K562 (cell line): ENCODE data around the gene MRPS24. TPM values are rescaled to one million over a fixed set of nuclear protein-coding genes. Genes with fewer than 3 reads are reported as not detected.
A peak's percentile ranks its signal among the peaks of the same experiment; 100 is the strongest.
"Not testable (repeated sequence)": the region's sequence is repeated elsewhere in the genome, so short reads cannot be mapped to it uniquely, and the experiment has no call there.

Experiments
- ATAC-seq: fragments of 200-7000 bp; cut with Tn5 transposase; 3 replicates; pipeline ENCODE4 v1.9.1; 2020; ENCODE audit warnings: moderate library complexity
- BruUV-seq: library from RNA; stranded (reverse); fragments of 400-500 nt; replicated peaks from 2 replicates; lab custom pipeline; 2021; lab: Mats Ljungman, UMichigan
- CTCF ChIA-PET: fragments of 300-600 bp; formaldehyde crosslinking; extraction: SDS; loops from one replicate; lab custom pipeline; 2021; ENCODE audit warnings: low intra/inter-chr PET ratio; lab: Yijun Ruan, JAX
- POLR2A ChIA-PET: fragments of 300-600, 350-650 bp; sonication (Branson Sonifier 250); formaldehyde crosslinking; extraction: SDS; loops from one replicate; lab custom pipeline; 2021; ENCODE audit warnings: antibody characterized with exemption, inconsistent platforms; lab: Yijun Ruan, JAX
- DNase-seq, 4 experiments: peaks; one replicate each; pipeline versions ENCODE4 v3.0.0 to v3.0.0-alpha.2; 2011 to 2018; ENCODE audit warnings: low spot score in 3 of 4, mixed read lengths in 3 of 4; ENCODE audit errors: extremely low read depth in 1 of 4
- FAIRE-seq: peaks from 2 replicates; lab custom pipeline; 2011; peaks lifted over from hg19 to GRCh38; lab: Jason Lieb, UNC
- H2AFZ ChIP-seq: 2 replicates; pipeline ENCODE4 v1.6.0; 2011; ENCODE audit warnings: low read depth, low read length, control low read depth, inconsistent platforms
- H3K27ac ChIP-seq: fragments of 200-600 bp; 3 replicates; pipeline ENCODE4 v1.8.0; 2011; ENCODE audit warnings: low read depth, mild to moderate bottlenecking, control low read depth, inconsistent platforms, low read length, moderate library complexity, mixed read lengths; ENCODE audit errors: extremely low read depth
- H3K27me3 ChIP-seq, 2 experiments: fragments of 300-600 bp in 1 of 2; 2 replicates in 1 of 2; 3 replicates in 1 of 2; pipeline versions ENCODE4 v1.6.0 to v1.8.0; 2011; ENCODE audit warnings: inconsistent platforms in 2 of 2, low read length in 2 of 2, mild to moderate bottlenecking in 1 of 2, mixed read lengths in 1 of 2, moderate library complexity in 1 of 2; ENCODE audit not compliant: control insufficient read depth in 2 of 2, insufficient read depth in 2 of 2
- H3K36me3 ChIP-seq: fragments of 300-600 bp; 3 replicates; pipeline ENCODE4 v1.8.0; 2011; ENCODE audit warnings: mild to moderate bottlenecking, low read length, inconsistent platforms; ENCODE audit not compliant: control insufficient read depth, insufficient read depth
- H3K4me1 ChIP-seq, 2 experiments: fragments of 200-600 bp in 1 of 2; replicated peaks in 1 of 2; 2 replicates in 1 of 2; 3 replicates in 1 of 2; pipeline versions ENCODE4 v1.5.1 to v1.8.0; 2011; ENCODE audit warnings: inconsistent platforms in 2 of 2, low read length in 2 of 2, mild to moderate bottlenecking in 1 of 2, mixed read lengths in 1 of 2, moderate library complexity in 1 of 2; ENCODE audit not compliant: control insufficient read depth in 2 of 2, insufficient read depth in 2 of 2
- H3K4me2 ChIP-seq: 2 replicates; pipeline ENCODE4 v1.6.1; 2011; ENCODE audit warnings: low read length, control low read depth, inconsistent platforms, mixed read lengths; ENCODE audit not compliant: insufficient read depth
- H3K4me3 ChIP-seq: fragments of 200-600 bp; sonication (generic), shearing (Covaris generic); 2 replicates; pipeline ENCODE4 v1.5.1; 2016; ENCODE audit warnings: control low read depth, inconsistent platforms
- H3K79me2 ChIP-seq: fragments of 200-600 bp; 3 replicates; pipeline ENCODE4 v1.8.0; 2011; ENCODE audit warnings: low read length, inconsistent platforms; ENCODE audit not compliant: control insufficient read depth, insufficient read depth
- H3K9ac ChIP-seq, 2 experiments: 2 replicates each; pipeline versions ENCODE4 v1.6.0 to v1.6.1; 2011; ENCODE audit warnings: low read depth in 2 of 2, low read length in 2 of 2, control low read depth in 1 of 2, inconsistent platforms in 1 of 2, mild to moderate bottlenecking in 1 of 2, mixed read lengths in 1 of 2; ENCODE audit not compliant: insufficient read depth in 1 of 2
- H3K9me1 ChIP-seq: one replicate; pipeline ENCODE4 v1.6.0; 2011; ENCODE audit warnings: inconsistent platforms, mild to moderate bottlenecking, low read length, moderate library complexity; ENCODE audit not compliant: control insufficient read depth, insufficient read depth
- H3K9me3 ChIP-seq: replicated peaks from 2 replicates; pipeline ENCODE4 v1.5.1; 2011; ENCODE audit warnings: low read depth, low read length, inconsistent platforms; ENCODE audit not compliant: control insufficient read depth, insufficient read depth
- H4K20me1 ChIP-seq: replicated peaks from 2 replicates; pipeline ENCODE4 v1.6.1; 2011; ENCODE audit warnings: low read length, inconsistent platforms, mixed read lengths; ENCODE audit not compliant: control insufficient read depth, insufficient read depth
- FUS ChIP-seq: fragments of 200-400 bp; formaldehyde crosslinking; optimal IDR thresholded peaks from 2 replicates; pipeline ENCODE3; 2017; ENCODE audit warnings: low read depth, low read length
- ZNF561 ChIP-seq: fragments of 450-650 bp; formaldehyde crosslinking; conservative IDR thresholded peaks from 2 replicates; pipeline ENCODE4 v1.4.0; 2020; ENCODE audit warnings: mild to moderate bottlenecking, moderate library complexity
- WGBS: fragments of 100-300 bp; shearing (Covaris generic); methylation state at CpG from one replicate; pipeline ENCODE4 v1.1.6; 2016; ENCODE audit warnings: low coverage, mixed read lengths; ENCODE audit not compliant: insufficient coverage; ENCODE audit errors: missing lambda C conversion rate; 5-methylcytosine and 5-hydroxymethylcytosine counted together
- in situ Hi-C: fragments of 300-500 bp; cut with MboI; formaldehyde crosslinking; loops from 4 replicates; pipeline ENCODE4 v1.15.0; 2018; ENCODE audit warnings: inconsistent platforms, mixed read lengths
- intact Hi-C: fragments of 100-400 bp; cut with micrococcal nuclease; formaldehyde crosslinking; loops from 2 replicates; pipeline ENCODE4 v1.14.2; 2022
- polyA plus RNA-seq, 8 experiments: library from polyadenylated mRNA; depleted of rRNA in 4 of 8; stranded (reverse) in 5 of 8; unstranded in 3 of 8; fragments of >200 nt; fragmentation: Nextera tagmentation in 2 of 8; fragmentation: Illumina TruSeq in 1 of 8; extraction: Ambion mirVana in 2 of 8; extraction: Trizol in 1 of 8; gene quantifications; 2 replicates each; pipeline versions ENCODE4 v1.2.1 to v1.2.3, GENCODE V29; 2011 to 2014; ENCODE audit warnings: inconsistent platforms in 1 of 8, missing spikeins in 1 of 8
- total RNA-seq, 7 experiments: library from RNA; depleted of rRNA in 6 of 7; stranded (reverse); fragments of >200 nt in 6 of 7; fragmentation: Illumina TruSeq in 2 of 7; extraction: Trizol in 2 of 7; gene quantifications; 2 replicates each; pipeline versions ENCODE4 v1.2.1 to v1.2.3, GENCODE V29; 2011 to 2021; ENCODE audit warnings: low replicate concordance in 1 of 7
- TF ChIP-seq, protein P1 (sequence below), 2 experiments: fragments of 450-650 bp in 1 of 2; sonication (generic) in 1 of 2; formaldehyde crosslinking in 1 of 2; IDR thresholded peaks in 1 of 2; conservative IDR thresholded peaks in 1 of 2; 2 replicates each; pipeline versions ENCODE4 v1.6.1 to v1.8.1; 2016 to 2023; ENCODE audit warnings: mild to moderate bottlenecking in 2 of 2, moderate library complexity in 2 of 2, inconsistent platforms in 1 of 2, missing genetic modification reagents in 1 of 2
- TF ChIP-seq, protein P2 (sequence below): sonication (generic); formaldehyde crosslinking; IDR thresholded peaks from 2 replicates; pipeline ENCODE4 v1.9.0; 2022; ENCODE audit warnings: mild to moderate bottlenecking, missing genetic modification reagents

Gene MRPS24
- total and polyA plus RNA-seq, 9 of the 15 experiments (the other 6 are each of a cell fraction or from before 2014, with no cell fraction given): 51.4 to 214 (median 169) TPM

DNA sequence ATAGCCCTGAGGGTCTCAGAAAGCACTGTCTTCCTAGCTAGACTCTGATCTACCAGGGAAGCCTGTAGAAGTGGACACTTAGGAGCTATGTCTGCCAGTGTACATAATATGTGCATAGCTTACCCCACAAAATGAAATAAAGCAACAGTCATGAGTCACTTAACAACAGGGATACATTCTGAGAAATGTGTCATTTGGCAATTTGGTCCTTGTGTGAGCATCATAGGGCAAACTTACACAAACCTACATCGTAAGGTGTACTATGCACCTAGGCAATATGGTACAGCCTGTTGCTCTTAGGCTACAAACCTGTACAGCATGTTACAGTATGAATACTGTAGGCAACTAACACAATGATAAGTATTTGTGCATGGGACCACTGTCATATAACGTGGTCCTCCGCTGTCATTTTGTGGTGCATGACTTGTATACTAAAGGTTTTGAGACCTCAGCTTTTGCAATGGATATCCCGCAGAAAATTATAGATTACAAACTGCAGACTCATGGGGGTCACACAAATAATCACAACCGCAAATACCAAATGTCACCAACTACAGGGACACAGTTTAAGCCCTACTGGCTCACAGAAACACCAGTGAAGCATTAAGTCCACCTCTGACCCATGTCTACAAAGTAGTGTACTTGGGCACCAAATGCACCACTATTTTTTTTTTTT is 35.4 kb upstream of the MRPS24 start (continued):
- TF ChIP-seq ZNF561 (CRISPR knock-in tag) (no peak), FUS (no peak)

DNA sequence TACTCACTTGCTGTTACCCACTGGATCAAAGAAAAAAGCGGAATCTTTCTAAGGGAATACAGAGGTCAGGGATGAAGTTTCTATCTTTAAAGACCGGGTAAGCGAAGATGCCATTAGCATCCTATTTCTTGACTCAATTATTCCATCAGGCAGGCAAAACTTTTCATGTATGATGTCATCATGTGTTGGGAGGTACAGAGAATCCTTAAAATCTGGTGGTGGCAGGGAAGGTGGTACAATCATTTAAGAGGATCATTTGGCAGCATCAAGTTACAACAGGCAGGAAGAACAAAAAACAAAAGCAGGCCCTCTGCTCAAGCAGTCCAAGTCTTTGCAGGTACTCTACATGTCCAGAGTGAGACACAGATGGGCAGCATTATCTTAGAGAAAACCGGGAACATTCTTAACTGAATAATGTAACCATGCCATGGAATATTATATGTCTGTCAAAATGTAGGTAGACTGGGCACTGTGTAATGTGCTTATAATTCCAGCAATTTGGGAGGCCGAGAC is 33.3 kb upstream of the MRPS24 start:
- no peak overlapping the region for H2AFZ ChIP-seq
- POLR2A ChIA-PET: no interaction called here
- CTCF ChIA-PET: no interaction called here
- FAIRE-seq (no peak), DNase-seq (no peak), ATAC-seq (no peak)
- no peaks in the 10 kb centered on the region for H3K9me1 ChIP-seq
- no TSS peak for BruUV-seq
- in situ Hi-C loops (no loop called here), intact Hi-C loops (no loop called here)
- no peaks in the 10 kb centered on the region for H3K27me3 ChIP-seq
- H3K9me3 ChIP-seq: no peaks in the 10 kb centered on the region
- H3K27ac ChIP-seq: no peak overlapping the region
- TF ChIP-seq, protein P1, sequence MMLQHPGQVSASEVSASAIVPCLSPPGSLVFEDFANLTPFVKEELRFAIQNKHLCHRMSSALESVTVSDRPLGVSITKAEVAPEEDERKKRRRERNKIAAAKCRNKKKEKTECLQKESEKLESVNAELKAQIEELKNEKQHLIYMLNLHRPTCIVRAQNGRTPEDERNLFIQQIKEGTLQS (IDR thresholded peaks at IDR 0.05): peak; percentile 67
- TF ChIP-seq, protein P1 (CRISPR knock-in tag; conservative IDR thresholded peaks at IDR 0.05): no peak
- TF ChIP-seq, protein P2, sequence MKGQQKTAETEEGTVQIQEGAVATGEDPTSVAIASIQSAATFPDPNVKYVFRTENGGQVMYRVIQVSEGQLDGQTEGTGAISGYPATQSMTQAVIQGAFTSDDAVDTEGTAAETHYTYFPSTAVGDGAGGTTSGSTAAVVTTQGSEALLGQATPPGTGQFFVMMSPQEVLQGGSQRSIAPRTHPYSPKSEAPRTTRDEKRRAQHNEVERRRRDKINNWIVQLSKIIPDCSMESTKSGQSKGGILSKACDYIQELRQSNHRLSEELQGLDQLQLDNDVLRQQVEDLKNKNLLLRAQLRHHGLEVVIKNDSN (CRISPR knock-in tag): no peak
- 73% methylated on average over 5 of the region's 5 CpGs for WGBS
- H3K9ac ChIP-seq: no peak overlapping the region
- peaks cover 69% of the 10 kb centered on the region for H3K79me2 ChIP-seq
- H3K4me2 ChIP-seq: no peak overlapping the region
- no peak overlapping the region for H3K4me3 ChIP-seq
- peaks cover 34% of the 10 kb centered on the region; the same call in 1 of the 2 replicates for H4K20me1 ChIP-seq
- H3K36me3 ChIP-seq: peaks cover 11% of the 10 kb centered on the region; the same call in 2 of the 3 replicates
- peaks cover 15 to 26% of the 10 kb centered on the region in 2 experiments for H3K4me1 ChIP-seq

DNA sequence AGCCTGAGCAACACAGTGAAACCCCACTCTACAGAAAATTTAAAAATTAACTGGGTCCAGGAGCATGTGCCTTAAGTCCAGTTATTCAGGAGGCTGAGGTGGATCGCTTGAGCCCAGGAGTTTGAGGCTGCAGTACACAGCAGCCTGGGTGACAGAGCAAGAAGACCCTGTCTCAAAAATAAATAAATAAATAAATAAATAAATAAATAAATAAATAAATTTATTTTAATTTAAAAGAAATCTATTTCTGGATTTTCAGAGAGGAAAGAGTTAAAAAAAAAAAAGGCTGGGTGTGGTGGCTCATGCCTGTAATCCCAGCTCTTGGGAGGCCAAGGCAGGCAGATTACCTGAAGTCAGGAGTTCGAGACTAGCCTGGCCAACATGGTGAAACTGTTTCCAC is 29.3 kb upstream of the MRPS24 start:
- H3K36me3 ChIP-seq: peaks cover 11% of the 10 kb centered on the region; the same call in 1 of the 3 replicates
- FAIRE-seq, DNase-seq, H3K9me3 ChIP-seq, BruUV-seq, H3K4me2 ChIP-seq, intact Hi-C loops, ATAC-seq, H3K4me1 ChIP-seq, CTCF ChIA-PET, H3K9ac ChIP-seq, H3K27ac ChIP-seq, H3K27me3 ChIP-seq, in situ Hi-C loops, H3K9me1 ChIP-seq, H2AFZ ChIP-seq, H3K4me3 ChIP-seq: not testable (repeated sequence)
- POLR2A ChIA-PET: interaction anchor here (1.6 kb wide), 1 partner anchor 8 kb away, joined by 6 read pairs; no protein-coding TSS in a partner anchor
- peaks cover 24% of the 10 kb centered on the region; the same call in 1 of the 2 replicates for H4K20me1 ChIP-seq
- WGBS: 95% methylated on average over 2 of the region's 2 CpGs
- H3K79me2 ChIP-seq: peaks cover 73% of the 10 kb centered on the region
